GM08714 (cell line): ENCODE data around the gene SNED1.

ENCODE experiments used
- H3K4me3 ChIP-seq: fragments of 200-500 bp; sonication (Bioruptor generic); 2 replicates; pipeline ENCODE4 v1.5.1; 2014; ENCODE audit warnings: mild to moderate bottlenecking, low read length, inconsistent platforms
- ZNF274 ChIP-seq: IDR thresholded peaks from 2 replicates; pipeline ENCODE4 v1.6.1; 2012; ENCODE audit warnings: mild to moderate bottlenecking, low read depth, low read length

The SNED1 gene

GRCh38 chr2:241074901-241075540 lies 76.6 kb downstream of the SNED1 start:
- TF ChIP-seq ZNF274: no peak
- H3K4me3 ChIP-seq: no peak overlapping the region

GRCh38 chr2:241080405-241081189 lies 82.2 kb downstream of the SNED1 start:
- TF ChIP-seq ZNF274: no peak
- H3K4me3 ChIP-seq: no peak overlapping the region

GRCh38 chr2:241081190-241081642 lies 82.8 kb downstream of the SNED1 start:
- no peak overlapping the region for H3K4me3 ChIP-seq
- no peak for TF ChIP-seq ZNF274

GRCh38 chr2:241081643-241082340 lies 83.4 kb downstream of the SNED1 start:
- no peak overlapping the region for H3K4me3 ChIP-seq
- TF ChIP-seq ZNF274: no peak

GRCh38 chr2:241082341-241083090 lies 84.1 kb downstream of the SNED1 start:
- no peak overlapping the region for H3K4me3 ChIP-seq
- TF ChIP-seq ZNF274: no peak

GRCh38 chr2:241083091-241083415 lies 84.6 kb downstream of the SNED1 start:
- H3K4me3 ChIP-seq: no peak overlapping the region
- TF ChIP-seq ZNF274: no peak

- TF ChIP-seq ZNF274: no peak
Measured at GRCh38 chr2:241084856-241085444, 86.5 kb downstream of the SNED1 start.

GRCh38 chr2:241087420-241088268 lies 89.2 kb downstream of the SNED1 start:
- no peak for TF ChIP-seq ZNF274
- H3K4me3 ChIP-seq: no peak overlapping the region

More at GRCh38 chr2:241084856-241085444, 86.5 kb downstream of the SNED1 start:
- no peak overlapping the region for H3K4me3 ChIP-seq

- no peak overlapping the region for H3K4me3 ChIP-seq
- no peak for TF ChIP-seq ZNF274
Measured at GRCh38 chr2:241088376-241088775, 90.0 kb downstream of the SNED1 start.

- no peak for TF ChIP-seq ZNF274
- H3K4me3 ChIP-seq: no peak overlapping the region
Measured at GRCh38 chr2:241088791-241089732, 90.6 kb downstream of the SNED1 start.

- TF ChIP-seq ZNF274: no peak
- H3K4me3 ChIP-seq: no peak overlapping the region
Measured at GRCh38 chr2:241091201-241091600, 92.8 kb downstream of the SNED1 start.
